Left lobe of liver (tissue), 2 donors: ENCODE data around the gene KLF16. TPM values are rescaled to one million over a fixed set of nuclear protein-coding genes. Genes with fewer than 3 reads are reported as not detected.

Experiments
- ATAC-seq: fragments of 200-7000 bp; cut with Tn5 transposase; one replicate; pipeline ENCODE4 v1.9.1; 2020; ENCODE audit warnings: mild to moderate bottlenecking, moderate library complexity
- DNase-seq: peaks from one replicate; pipeline ENCODE4 v3.0.0-alpha.2; 2020; ENCODE audit warnings: low spot score
- total RNA-seq: library from RNA; stranded (reverse); gene quantifications from one replicate; pipeline ENCODE4 v1.2.1, GENCODE V29; 2021
- donor health status: DM: no; HTN: no; CAD: no; lungs with moderate emphysema.
- donor health status: DM: no; HTN: yes; CAD: no.

Gene KLF16
- total RNA-seq, 1 donor from 2014 or later = 11.9 TPM

DNA sequence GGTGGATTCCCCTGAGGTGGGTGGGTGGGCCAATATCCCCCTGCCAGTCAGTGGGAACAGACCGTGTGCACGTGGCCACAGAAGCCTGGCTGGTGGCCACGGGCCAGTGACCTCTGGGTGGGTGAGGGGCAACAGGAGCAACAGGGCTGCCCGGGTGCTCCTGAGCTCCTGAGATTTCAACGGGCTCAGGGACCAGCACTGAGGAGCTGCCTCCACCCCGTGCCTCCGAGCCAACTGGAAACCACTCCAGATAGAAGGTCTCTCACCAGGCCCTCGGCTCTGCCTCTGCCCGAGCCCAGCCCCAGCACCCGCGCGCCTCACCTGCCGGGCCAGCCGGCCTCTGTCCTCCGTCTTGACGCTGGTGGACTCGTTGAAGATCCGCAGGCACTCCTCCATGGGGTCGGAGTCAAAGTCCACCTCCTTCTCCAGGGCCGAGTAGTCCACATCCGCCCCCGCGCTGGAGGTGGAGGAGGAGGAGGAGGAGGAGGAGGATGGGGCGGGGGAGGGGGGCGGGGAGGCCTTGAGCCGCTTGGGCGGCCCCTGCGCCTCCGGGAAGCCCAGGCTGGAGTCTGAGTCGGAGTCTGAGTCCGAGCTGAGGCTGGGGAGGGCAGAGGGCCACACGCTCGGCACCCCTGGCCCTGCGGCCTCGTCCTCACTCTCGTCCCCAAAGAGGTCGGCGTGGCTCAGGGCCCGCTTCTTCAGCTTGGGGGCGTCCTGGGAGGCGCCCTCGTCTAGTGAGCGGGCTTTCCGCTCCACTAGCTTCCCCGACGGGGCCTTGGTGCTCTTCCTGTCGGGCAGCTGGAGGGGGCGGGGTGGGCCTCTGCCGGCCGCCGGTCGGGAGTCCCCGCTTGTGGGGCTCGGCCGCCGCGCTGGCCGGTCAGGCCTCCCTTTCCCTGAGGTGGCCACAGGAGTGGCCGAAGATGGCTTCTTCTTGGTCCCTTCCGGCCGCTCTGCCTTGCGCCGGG is 36.5 kb downstream of the KLF16 start:
- peak; percentile 76 for DNase-seq
- ATAC-seq = peak; percentile 69

DNA sequence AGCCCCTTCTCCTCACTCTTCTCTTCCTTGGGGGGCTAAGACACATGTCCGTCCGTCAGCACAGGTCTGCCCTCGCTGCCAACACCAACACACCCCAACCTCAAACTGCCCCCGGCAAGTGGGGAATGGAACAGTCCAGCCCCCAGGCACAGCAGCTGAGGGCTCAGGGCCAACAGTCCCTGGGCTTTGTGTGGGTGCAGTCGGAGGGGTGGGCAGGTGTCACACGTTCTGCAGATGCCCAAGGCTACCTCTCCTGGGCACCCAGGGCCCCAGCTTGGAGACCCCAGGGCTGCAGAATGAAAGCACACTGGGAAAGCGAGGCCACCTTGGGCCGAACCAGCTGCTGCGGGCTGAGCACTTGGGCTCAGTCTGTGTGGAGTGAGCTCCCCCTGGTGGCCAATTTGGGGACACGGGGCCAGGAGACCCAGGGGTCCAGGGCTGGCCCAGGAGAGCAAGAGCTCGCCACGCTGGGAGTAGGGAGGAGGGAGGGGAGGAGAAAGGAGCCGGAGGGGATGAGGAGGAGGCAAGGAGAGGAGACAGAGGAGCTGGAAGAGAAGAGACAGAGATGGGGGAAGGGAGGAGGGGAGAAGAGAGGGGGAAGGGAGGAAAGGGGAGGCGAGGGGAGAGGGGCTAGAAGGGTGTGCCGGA is 37.3 kb downstream of the KLF16 start:
- ATAC-seq (peak; percentile 78), DNase-seq (peak; percentile 78)

- DNase-seq (no peak), ATAC-seq (no peak)
Measured at GRCh38 chr19:1824252-1824622, 39.1 kb downstream of the KLF16 start.

GRCh38 chr19:1823539-1824251 is 39.7 kb downstream of the KLF16 start:
- ATAC-seq (no peak), DNase-seq (no peak)

DNA sequence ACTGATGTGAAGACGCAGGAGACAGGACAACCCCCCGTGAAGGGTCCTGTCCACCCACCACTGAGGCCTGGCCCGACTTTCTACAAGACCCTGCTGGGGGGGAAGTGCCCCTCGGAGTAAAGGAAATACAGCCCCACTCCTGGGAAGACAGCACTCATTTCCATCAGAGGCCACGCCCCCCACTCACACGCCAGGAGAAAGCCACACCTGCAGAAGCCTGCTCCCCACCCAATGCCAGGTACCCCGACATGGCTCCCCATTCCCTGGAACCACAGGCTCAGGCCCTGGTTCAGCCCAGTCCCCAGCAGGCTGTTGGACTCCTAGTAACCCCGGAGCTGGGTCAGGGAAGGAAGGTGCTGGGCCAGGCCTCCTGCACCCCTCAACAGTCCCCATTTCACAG is 40.4 kb downstream of the KLF16 start:
- DNase-seq (no peak), ATAC-seq (no peak)

DNA sequence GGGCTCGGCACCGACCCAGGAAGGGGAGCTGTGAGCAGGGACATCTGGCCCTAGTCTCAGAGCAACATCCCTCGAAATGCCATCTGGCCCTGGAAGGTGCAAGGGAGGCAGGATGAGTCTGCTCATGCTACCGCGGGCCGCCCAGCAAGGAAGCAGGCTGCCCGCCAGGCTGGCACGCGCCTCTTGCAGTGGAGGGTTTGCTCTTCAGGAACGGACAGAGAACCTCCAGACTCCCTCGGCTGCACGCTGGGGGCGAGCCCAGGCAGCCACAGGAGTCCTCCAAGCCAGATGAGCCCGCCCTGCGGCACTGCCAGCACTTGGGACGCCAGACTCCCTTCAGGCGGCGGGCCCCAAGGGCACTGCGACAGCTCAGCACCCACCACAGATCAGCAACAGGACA is 41.2 kb downstream of the KLF16 start:
- DNase-seq (no peak), ATAC-seq (no peak)

DNA sequence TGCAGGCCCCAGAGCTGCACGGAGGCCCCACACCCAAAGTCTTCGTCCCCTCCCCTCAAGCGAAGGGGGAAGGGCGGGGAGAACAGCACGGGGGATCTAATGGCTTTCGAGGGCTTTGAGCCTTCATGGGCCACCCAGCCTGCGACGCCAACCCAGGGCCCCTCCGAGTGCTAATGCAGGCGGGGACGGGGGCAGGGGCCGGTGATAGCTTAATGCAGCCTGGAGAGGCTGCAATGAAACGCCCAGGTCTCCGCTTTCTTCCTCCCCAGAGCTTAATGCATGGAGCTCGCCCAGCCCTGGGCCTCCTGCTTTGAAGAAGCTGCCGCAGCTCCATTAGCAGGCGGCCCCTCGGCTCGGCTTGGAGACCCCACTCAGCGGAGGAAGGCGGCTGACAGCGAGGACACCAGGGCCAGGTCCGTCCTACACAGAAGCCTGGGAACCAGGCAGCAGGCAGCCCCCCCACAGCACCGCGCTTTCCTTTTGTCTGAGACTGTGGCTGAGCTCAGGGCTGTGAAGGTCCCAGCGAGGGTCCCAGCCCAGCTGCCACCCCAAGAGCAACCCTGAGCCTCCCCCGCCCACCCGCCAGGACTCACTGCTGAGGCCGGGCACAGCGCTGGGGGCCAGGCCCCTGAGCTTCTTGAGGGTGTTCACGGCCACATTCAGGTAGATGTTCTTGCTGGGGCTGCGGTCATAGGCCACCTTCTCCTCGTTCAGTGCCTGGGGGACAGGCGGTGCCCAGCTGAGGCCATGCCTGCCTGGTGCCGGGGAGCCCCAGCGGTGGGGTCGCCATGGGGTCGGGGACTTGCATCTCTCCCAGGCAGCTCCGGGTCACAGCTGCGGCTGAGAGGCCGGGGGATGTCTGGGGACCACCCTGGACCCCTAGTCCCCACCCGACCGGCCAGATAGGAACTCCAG is 43.8 kb downstream of the KLF16 start:
- no peak for DNase-seq

DNA sequence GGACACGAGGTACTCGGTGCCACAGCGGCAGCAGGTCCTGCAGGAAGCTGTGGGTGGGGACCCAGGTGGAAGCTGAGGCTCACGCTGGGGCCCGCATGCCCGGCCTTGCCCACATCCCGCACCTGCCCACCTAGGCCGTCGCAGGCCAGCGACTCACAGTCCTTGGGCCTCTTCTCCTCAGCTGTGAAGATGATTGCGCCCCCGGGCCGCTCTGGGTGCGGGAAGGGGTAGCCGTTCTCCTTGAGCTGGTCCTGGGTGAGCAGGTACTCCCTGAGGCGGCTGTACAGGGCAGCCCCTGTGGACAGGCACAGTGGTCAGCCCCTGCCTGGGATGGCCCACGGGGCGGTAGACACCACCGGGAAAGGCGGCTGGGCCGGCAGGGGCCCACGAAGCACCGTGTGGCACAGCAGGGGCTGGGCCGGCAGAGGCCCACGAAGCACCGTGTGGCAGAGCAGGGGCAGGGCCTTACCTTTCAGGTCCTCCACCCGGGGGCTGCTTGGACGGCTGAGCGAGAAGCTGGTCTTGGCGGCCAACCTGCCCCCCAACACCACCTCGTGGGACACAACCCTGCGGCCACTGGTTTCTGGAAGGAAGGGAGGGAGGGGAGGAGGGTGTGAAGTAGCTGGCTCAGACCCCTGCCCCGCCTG is 44.7 kb downstream of the KLF16 start:
- ATAC-seq = no peak
- no peak for DNase-seq

More for the DNA sequence above, 43.8 kb downstream of the KLF16 start:
- ATAC-seq = no peak

GRCh38 chr19:1817553-1818179 is 45.7 kb downstream of the KLF16 start:
- DNase-seq (no peak), ATAC-seq (peak; percentile 4)

DNA sequence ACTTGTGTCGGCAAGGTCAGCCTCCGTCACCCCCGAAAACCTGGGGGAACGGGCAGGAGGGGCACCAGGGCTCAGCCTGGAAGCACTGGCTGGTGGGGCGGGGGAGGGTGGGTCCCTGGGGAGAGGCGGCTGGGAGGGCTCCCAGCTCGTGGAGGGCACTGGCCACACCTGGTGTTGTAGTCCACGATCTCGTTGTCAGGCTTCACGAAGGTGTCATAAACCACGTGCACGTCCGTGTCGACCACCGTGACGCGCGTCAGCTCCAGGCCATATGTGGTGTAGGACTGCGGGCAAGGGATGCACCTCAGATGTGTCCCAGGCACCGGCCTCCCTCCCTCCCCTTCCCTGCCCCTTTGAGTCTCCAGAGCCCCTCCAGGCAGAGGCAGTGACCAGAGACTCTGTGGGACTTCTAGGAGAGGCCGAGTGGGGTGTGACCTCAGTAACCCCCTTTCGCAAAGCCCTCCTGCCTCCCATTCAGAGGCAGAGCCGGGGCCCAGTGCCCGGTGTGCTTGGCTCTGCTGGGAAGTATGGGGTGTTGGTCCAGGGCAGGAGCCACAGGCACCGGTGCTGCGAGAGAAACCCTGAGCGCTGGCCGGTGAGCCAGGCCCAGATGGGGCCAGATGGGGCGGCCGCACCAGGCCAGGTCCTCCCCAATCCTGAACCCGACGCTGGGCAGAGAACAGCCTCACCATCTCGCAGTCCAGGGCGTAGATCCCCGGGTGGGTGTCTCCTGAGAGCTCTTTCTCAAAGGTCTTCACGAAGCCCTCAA is 46.7 kb downstream of the KLF16 start:
- DNase-seq (no peak), ATAC-seq (no peak)

- DNase-seq = no peak
- ATAC-seq = no peak
Measured at GRCh38 chr19:1815605-1816529, 47.5 kb downstream of the KLF16 start.

GRCh38 chr19:1814833-1815604 is 48.4 kb downstream of the KLF16 start:
- ATAC-seq = no peak
- no peak for DNase-seq

DNA sequence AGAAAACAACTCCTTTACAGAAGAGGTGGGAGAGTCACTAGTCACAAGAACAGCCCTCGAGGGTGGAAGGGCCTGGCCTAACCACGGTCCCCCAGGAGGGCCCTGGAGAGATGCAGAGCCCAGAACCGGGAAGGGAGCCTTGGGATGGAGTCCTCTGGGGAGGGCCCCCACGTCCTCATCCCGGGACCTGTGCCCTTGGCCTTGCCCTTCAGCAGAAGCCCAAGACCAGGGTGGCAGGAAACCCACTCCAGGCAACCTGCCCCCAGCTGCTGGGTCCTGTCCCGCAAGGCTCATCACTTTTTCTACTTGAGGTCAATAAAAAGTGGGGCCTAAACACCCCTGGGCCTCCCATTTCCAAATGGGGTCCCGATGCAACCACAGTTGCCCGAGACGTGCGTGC is 49.0 kb downstream of the KLF16 start:
- ATAC-seq (no peak), DNase-seq (no peak)

DNA sequence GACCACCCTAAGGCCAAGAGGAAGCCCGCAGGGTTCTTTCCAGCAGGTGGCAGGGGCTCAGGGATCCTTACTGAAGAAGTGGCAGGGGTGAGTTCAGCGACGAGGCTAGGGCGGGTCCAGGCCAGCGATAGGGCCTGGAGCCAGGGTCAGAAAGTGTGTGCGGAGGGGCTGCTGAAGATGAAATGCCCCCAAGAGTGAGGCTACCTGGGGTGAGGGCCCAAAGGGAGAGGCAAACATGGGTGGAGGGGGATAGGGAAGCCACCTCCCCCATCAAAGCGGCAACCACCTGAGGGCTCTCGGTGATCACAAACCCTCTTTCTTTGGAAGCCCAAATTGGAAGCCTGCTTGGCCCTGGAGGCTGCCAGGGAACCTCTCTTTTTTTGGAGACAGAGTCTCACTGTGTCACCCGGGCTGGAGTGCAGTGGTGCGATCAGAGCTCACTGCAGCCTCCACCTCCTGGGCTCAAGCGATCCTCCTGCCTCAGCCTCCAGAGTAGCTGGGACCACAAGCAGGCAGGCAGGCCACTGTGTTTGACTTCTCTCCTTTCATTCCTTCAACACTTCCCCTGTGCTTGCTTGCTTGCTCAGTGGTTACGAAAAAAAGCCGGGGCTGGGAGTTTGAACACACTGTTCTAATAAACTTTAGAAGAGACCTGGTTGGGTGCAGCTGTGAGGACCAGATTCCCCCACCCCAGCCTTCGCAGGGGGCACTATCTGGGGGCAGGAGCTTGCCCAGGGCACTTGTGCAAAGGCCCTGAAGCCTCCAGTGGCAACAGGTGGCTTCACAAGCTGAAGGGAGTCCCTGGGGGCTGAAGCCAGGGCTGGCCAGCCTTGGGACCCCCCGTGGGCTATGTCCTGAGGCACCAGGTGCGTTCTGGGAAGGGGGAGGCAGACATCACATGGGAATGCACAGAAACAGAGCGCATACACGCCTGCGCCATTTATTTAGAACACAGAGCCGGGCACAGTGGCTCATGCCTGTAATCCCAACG is 49.9 kb downstream of the KLF16 start:
- ATAC-seq (no peak), DNase-seq (no peak)

DNA sequence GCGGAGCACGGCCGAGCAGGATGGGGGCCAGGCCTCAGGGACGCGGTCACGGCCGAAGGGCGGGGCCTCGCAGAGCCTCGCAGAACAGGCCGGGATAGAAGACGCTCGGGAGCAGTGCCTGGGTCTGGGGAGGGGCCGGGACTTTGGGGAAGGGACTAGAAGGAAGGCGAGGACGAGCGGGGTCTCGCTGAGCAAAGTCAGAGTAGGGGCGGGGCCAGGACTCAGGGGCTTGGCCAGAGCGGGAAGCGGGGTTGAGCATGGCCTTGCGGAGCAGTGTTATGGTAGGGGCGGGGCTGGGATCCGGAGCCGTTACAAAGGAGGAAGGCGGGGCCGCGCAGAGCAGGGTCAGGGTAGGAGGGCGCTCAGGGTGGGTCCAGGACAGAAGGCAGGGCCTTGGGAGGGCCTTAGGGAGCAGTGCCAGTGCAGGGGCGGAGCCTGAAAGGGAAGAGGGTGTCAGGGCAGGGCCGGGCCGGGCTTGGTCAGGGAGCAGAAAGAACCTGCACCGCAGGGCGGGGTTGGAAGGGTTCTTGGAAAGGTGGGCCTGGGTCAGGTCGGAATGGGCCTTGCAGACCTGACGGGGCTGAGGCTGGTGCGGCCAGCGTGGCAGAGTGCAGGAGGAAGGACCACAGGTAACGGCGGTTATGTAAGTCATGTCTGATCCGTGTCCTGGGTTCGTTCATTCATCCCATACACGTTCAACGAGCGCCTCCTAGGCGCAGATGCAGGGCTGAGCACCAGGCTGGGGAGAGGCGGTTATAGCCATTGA is 50.8 kb downstream of the KLF16 start:
- DNase-seq (peak; percentile 95), ATAC-seq (peak; percentile 85)
